NB4 (cell line): ENCODE measurements around the gene TMEM187.
A peak's percentile ranks its signal among the peaks of the same experiment; 100 is the strongest.

Source experiments
- DNase-seq: peaks from one replicate; pipeline ENCODE4 v3.0.0; 2010; ENCODE audit warnings: low read depth
- H3K4me3 ChIP-seq: one replicate; pipeline ENCODE4 v1.5.1; 2011; ENCODE audit warnings: mild to moderate bottlenecking, low read depth, low read length, moderate library complexity
- MYC ChIP-seq: IDR thresholded peaks from 2 replicates; pipeline ENCODE4 v1.6.1; 2011; ENCODE audit warnings: low read depth, low read length
- POLR2A ChIP-seq: IDR thresholded peaks from 2 replicates; pipeline ENCODE4 v1.6.1; 2011; ENCODE audit warnings: mild to moderate bottlenecking; ENCODE audit not compliant: insufficient read length; ENCODE audit errors: extremely low read depth
- TF ChIP-seq, protein P1 (sequence below): IDR thresholded peaks from one replicate; pipeline ENCODE4 v1.5.1; 2012; ENCODE audit warnings: low read depth, low read length
- TF ChIP-seq, protein P2 (sequence below): IDR thresholded peaks from 2 replicates; pipeline ENCODE4 v1.6.1; 2011; ENCODE audit warnings: low read depth, low read length

The TMEM187 gene

DNA sequence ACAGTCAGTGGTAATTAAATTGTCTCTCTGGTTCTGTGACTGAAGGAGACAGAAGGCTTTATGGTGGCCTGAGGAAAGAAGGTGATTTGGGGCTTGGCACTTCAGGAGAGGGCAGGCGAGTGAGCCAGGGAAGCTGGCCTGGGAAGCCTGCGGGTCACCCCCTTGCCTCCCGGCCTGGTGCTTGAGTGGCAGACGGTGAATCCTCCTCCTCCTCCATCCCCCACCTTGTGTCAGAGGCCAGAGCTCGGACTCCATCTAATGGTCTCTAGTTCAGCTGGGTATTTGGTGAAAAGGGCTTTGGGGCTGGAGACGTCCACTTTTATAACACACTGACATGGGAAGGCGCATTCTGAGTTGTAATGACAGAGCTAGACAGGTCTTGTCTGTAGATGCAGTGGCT, 8.7 kb downstream of the TMEM187 start:
- TF ChIP-seq MYC (no peak), POLR2A (no peak)
- TF ChIP-seq, protein P1, sequence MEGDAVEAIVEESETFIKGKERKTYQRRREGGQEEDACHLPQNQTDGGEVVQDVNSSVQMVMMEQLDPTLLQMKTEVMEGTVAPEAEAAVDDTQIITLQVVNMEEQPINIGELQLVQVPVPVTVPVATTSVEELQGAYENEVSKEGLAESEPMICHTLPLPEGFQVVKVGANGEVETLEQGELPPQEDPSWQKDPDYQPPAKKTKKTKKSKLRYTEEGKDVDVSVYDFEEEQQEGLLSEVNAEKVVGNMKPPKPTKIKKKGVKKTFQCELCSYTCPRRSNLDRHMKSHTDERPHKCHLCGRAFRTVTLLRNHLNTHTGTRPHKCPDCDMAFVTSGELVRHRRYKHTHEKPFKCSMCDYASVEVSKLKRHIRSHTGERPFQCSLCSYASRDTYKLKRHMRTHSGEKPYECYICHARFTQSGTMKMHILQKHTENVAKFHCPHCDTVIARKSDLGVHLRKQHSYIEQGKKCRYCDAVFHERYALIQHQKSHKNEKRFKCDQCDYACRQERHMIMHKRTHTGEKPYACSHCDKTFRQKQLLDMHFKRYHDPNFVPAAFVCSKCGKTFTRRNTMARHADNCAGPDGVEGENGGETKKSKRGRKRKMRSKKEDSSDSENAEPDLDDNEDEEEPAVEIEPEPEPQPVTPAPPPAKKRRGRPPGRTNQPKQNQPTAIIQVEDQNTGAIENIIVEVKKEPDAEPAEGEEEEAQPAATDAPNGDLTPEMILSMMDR, result no peak
- TF ChIP-seq, protein P2, sequence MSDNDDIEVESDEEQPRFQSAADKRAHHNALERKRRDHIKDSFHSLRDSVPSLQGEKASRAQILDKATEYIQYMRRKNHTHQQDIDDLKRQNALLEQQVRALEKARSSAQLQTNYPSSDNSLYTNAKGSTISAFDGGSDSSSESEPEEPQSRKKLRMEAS, result no peak
- no peak for DNase-seq
- H3K4me3 ChIP-seq, result no peak overlapping the region

DNA sequence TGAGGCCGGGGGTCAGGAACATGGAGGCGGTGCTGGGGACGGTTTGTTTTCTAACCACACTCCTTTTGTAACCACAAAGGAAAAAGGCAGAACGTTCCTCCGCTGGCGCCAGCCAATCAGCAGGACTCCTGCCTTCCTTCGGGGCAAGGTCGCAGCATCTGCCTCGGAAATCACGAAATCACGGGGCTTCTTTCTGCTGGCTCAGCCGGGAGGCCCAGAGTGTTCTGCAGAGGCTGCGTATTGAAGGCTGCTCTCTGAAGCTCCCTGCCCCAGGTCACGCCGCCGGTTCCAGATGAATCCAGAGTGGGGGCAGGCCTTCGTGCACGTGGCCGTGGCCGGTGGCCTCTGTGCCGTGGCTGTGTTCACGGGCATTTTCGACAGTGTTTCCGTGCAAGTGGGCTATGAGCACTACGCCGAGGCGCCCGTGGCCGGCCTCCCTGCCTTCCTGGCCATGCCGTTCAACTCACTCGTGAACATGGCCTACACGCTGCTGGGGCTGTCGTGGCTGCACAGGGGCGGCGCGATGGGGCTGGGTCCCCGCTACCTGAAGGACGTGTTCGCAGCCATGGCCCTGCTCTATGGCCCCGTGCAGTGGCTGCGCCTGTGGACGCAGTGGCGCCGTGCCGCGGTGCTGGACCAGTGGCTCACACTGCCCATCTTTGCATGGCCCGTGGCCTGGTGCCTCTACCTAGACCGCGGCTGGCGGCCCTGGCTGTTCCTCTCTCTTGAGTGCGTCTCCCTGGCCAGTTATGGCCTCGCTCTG, 9.4 kb downstream of the TMEM187 start:
- H3K4me3 ChIP-seq, result no peak overlapping the region
- peak; percentile 93 for DNase-seq
- TF ChIP-seq POLR2A, result no peak
- TF ChIP-seq MYC, result 0 out of 2 replicates have a peak, but pooled peaks have one; percentile 18
- TF ChIP-seq, protein P2, result peak; percentile 49

DNA sequence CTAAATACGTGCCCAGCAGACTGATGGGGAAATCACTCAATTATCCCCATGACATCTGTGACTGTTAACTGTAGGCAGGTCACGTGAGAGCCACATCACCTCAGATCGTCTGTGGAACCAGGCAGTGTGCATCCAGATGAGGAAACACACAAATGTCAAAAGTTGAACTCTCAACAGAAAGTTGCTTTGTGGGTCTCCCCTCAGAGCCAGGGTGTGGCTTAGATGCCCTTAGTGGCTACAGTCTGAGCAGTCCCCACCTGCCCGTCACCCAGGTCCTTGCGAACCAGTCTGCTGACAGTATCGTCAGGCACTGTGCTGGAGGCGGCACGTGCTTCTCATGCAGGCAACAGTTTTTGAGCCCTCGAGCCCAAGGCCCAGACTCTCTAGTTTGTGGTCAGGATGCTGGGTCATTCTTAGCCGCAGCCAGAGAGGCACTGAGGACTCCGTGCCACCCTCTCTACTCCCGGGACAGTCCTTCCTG, 10.8 kb downstream of the TMEM187 start:
- DNase-seq, result no peak
- H3K4me3 ChIP-seq, result no peak overlapping the region
- TF ChIP-seq MYC, result no peak
- TF ChIP-seq, protein P2, result no peak
- no peak for TF ChIP-seq POLR2A
- TF ChIP-seq, protein P1, result no peak

DNA sequence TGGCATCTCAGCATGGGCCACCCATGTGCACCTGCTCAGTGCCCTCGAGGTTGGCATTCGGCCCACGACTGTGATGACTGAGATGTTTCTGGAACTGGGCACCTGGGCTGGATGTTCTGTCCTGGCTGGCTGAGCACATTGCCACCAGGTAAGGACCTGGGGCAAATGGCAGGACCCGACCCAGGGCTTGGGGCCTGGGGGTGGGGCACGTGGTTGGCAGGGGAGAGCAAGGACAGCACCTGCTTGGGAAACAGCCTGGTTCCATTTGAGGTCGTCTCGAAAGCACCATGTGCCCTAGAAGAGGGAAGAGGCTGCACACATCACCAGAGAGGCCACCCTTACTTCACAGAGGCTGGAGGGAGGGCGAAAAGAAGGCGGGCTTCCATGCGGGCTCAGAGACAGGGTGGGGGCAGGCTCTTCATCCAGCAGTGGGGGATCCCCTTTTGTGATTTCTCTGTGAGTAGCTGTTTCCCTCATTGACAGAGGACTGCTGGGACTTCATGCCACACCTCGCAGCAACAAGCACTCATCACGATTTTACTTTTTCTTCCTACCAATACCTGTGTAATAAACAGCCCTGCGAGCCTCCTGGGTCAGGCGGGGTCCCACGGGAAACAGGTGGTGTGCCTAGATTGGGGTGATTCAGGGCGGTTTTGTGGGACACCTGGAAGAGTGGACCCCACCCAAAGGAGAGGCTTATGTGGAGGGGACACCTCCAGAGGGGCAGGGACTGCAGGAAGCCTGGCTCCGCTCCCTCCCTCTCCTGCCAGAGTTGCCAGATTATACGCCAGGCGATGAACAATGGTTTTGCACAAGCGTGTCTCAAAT, 12.0 kb downstream of the TMEM187 start:
- peak; percentile 64 for DNase-seq

DNA sequence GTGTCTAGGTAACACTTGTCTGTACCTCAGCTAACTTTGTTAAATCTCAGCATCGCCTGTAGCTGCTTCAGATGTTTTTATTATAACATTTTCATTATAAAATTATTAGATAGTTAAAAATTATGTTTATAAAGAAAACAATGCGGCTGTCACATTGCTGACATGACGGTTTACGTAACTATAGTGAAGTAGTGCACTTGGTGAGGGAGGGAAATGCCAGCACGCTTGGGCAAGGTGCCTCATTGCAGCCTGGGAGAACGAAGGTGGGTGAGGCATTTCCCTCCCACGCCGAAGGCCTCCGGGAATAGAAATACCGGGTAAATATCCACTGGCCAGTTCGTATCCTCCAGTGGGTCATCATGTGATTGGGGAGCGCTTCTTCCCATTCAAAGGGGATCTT, 15.9 kb downstream of the TMEM187 start:
- H3K4me3 ChIP-seq, result no peak overlapping the region
- DNase-seq, result no peak
- TF ChIP-seq POLR2A (no peak), MYC (no peak)
- TF ChIP-seq, protein P1, result no peak
- TF ChIP-seq, protein P2, result no peak

More for the DNA sequence above, 12.0 kb downstream of the TMEM187 start:
- no peak for TF ChIP-seq POLR2A
- TF ChIP-seq, protein P2, result peak; percentile 40; the same call in 1 of the 2 replicates
- peak overlapping the region; percentile 17 for H3K4me3 ChIP-seq

DNA sequence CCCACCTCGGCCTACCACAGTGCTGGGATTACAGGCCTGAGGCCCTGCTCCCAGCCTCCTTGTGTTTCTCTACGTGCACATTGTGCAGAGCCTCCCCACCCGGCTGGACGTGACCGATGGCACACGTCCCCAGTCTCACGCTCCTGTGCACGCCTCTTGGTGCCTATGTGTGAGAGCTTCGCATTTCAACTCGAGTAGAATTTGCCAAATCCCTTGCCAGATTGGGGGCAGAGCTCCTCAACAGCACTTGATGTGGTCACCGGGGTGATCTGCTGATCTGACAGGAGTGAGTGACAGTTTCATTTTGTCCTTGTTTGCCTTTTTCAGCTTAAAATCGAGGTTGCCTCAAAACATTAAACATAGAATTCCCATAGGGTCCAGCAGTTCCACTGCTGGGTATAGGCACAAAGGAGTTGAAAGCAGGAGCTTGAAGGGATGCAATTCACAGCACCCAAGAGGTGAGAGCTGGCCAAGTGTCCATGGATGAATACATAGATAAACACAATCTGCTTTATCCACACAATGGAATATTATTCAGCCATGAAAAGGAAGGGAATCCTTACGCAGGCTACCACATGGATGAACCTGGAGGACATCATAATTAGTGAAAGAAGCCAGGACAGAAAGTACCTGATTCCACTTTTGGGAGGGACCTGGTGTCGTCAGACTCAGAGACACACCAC, 17.6 kb downstream of the TMEM187 start:
- TF ChIP-seq, protein P1, result no peak
- TF ChIP-seq MYC (no peak), POLR2A (no peak)
- TF ChIP-seq, protein P2, result no peak
- DNase-seq, result no peak

More for the DNA sequence above, 17.6 kb downstream of the TMEM187 start:
- H3K4me3 ChIP-seq, result no peak overlapping the region
